ENCODE results near the gene OTOR.

Gene OTOR, protein sequence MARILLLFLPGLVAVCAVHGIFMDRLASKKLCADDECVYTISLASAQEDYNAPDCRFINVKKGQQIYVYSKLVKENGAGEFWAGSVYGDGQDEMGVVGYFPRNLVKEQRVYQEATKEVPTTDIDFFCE

DNA sequence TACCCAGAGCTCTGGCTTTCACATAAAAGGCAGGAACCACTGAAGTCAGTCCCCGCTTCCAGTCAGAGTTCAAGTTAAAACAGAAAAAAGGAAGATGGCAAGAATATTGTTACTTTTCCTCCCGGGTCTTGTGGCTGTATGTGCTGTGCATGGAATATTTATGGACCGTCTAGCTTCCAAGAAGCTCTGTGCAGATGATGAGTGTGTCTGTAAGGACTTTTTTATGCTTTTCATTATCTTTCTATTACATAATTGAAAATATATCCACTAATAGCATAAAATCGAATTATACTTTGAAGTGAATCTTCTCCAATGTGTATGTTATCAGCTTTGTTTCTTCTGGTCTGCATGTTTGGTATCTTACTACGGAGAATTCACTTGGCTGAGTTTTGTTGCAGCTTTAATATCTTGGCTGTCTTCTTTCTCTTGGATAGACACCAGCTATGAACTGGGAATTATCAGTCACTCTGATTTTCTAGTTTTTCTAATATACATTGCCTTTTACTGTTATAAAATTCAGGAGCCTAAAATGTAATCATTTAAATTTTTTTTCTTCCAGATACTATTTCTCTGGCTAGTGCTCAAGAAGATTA lies at the start of gene OTOR:
TSS of gene OTOR (plus strand) at position 51 of the 593 bp plus-strand sequence. CDS start at position 95, 44 bp downstream.
- no peak for DNase-seq

DNA sequence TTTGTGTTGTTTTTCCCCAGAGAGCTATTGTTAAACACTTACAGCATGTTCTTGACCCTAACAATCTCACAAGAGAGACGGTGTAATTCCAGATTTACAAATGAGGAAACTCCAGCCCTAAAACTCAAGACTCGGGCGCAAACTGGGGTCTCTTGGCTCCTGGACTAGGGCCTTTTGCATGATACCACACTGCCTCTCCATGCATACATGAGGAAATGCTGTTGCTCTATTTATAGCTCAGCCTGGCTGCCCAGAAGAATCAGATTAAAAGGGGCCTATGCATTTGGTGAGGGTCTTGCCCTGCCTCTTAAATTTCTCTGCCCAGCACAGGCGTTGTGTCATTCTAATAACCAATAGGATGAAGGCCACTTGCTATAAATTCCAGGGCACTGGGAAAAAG lies 48.9 kb upstream of the OTOR start:
- DNase-seq = peak in 1 of 2 experiments; percentile 6

DNA sequence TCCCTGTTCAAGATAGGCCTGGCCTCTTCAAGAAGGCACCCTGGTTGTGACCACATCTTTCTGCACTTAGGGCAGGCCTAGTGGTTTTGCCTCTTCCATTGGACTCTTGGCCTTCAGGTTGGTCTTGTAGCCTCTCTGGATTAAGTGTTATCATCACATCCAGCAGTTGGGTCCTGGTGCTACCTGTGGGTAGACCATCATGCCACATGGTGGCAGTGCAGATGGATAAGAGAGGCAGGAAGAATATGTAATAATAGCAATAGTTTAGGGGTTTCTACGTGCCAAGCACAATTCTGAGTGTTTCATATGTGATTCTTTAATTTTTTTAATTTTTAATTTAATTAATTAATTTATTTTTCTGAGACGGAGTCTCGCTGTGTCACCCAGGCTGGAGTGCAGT lies 46.9 kb upstream of the OTOR start:
- DNase-seq = peak in 1 of 2 experiments; percentile 20

DNA sequence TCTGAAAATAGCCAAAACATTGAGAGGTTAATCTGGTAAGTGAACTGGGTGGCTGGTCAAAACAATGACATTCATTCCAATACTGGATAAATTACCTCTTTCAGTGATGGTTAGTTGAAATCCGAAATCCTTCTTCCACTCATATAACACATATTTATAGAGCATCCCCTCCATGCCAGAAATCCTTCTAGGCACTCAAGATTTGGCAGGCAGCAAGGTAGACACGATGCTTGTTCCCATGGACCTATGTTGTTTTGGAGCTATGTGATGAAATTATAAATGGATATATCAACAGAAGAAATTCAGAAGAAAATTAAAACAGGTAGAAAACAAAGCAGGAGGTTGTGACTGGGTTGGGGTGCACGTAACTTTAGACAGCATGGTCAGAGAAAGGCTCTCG lies 44.6 kb upstream of the OTOR start:
- no peak for DNase-seq

DNA sequence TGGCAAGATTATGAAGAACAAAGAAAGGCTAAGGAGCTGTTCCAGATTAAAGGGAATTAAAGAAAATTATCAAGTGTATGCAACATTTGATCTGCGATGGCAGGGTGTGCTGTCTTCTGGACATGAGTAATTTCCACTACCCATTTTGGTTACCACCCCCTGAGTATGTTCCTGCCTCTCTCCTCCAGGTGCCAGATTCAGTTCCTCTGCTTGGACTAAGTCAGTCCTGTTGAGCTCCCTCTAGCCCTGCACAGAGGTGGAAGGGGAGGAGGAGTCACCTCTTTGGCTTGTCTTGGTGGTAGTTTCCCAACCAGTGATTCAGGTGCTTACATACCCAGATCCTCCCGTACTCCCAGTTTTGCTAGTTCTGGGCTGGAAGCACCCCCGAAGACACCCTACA lies 40.5 kb upstream of the OTOR start:
- no peak for DNase-seq

DNA sequence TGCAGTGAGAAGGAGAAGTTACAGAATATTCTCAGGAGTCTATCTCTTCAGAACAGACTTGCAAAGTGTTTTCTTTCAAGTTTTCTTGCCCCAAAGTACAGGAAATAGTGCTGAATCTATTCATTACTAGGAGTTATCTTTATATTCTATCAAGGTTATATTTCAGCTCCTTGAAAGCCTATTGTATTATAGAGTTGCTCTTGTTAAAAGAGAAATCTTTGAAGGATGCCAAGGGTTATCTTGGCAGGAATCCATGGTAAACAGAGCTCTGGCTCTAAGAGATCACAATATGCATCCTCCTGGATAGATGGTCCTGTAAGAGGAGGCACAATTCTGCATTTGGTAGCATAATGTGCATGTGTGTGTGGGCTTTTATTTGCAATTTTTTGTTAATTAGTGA lies 39.6 kb upstream of the OTOR start:
- DNase-seq = no peak

DNA sequence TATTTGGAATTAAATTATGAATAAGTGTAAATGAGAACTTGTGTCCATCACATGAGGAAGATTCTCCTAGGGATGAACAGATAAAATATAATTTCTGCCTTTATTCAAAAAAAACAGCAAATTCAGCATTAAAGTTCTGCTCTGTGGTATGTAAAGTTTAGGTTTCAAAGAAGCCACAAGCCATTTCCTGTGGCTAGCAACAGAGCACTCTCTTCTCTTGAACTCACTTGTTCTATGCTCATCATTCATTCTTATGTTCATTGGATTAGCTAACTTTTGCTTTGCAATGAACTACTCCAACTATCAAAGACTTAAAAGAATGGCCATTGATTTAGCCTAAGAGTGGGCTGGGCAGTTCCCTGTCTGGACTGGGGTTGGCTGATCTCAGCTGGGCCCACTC lies 39.1 kb upstream of the OTOR start:
- no peak for DNase-seq

DNA sequence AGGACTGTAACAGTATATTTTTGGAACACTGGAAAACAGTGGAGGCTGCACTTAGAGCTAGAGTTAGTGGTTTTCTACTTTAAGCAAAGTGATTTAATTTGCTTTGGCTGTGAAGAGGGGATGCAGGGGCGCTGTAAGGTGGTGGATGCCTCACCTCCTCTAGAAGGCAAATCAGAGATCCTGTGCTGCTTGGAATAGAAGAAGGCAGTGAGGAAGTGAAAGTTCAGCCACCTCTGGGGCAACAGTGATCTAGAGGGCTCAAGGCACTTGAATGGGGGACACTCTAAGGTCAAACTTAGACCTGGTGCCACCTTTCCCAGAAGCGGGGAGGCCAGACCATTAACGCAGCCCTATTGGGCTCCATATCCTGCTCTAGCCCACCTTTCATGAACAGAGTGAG lies 37.4 kb upstream of the OTOR start:
- DNase-seq = no peak

DNA sequence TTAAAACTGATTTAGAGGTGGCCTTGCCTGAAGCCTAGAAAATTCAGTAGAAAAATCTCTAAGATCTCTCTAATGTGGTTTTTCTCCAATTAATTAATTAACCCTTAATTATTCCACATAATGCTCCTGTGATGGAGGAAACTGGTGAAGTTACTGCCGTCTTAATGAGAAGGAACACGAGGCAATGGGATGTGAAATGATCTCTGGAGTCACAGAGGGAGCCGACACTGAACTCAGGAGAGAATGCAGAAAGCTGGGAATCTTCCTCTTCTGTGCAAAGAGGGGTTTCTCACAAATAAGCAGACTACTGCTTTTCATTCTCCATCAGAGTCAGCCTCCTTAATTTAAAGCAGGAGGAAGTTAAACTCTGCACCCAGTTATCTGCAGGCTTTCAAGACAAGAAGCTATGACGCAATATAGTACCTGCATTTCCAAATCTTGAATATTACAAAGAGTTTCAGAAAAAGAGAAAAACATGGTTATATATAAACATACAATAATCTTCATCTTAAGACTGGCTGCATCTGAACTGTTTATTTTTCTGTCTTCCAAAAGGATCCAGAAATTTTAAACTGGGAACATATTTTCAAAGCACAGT lies 36.4 kb upstream of the OTOR start:
- DNase-seq = no peak

DNA sequence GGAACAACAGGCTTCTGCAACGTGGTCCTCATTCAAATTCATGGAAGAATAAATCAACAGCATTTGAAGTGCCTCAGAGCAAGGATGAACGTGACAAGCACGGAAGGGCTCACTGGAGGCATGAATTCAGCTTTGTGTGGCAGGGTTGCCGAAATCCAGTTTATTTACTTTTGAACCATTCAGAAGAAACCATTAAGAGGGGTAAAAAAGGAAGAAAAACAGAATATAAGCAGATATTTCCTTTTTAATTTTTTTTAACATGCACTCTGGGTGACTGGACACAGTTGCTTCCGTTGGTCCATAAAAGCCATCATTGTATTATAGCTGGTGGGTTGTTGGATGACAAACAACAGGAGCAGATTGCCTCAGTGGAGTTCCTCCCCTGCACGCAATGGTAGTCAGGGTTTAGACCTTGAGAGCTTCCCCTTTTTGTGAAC lies 35.6 kb upstream of the OTOR start:
- DNase-seq = peak in 1 of 2 experiments; percentile 27

DNA sequence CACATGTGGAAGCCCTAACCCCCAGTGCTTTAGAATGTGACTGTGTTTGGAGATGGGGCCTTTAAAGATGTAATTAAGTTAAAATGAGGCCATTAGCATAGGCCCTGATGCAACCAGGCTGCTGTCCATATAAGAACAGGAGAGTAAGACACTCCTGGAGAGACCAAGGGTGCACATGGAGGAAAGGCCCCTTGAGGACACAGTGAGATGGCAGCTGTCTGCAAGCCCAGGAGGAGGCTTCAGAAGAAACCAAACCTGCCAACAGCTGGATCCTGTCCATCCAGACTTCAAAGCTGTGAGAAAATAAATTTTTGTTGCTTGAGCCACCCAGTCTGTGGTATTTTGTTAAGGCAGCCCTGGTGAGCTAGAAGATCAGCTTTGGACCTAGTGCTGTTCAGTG lies 35.1 kb upstream of the OTOR start:
- no peak for DNase-seq

DNA sequence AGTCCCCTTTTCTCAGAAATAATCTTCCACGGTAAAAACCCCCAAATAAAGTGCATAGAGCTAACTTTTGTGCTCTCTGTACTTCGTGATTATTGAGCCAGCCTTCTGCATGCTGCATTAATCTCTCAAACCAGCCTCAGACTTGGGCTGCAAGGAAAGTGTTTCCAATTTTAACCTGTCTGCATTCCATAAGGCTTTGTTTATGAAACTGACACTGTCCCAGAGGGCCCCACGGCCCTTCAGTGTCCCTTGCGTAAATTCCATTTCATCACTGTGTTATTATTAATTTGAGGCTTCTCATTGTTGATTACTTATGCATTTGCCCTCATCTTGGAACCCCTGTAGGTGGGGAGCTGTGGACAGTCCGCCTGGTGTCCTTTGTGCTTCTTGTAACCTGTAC lies 33.9 kb upstream of the OTOR start:
- no peak for DNase-seq

DNA sequence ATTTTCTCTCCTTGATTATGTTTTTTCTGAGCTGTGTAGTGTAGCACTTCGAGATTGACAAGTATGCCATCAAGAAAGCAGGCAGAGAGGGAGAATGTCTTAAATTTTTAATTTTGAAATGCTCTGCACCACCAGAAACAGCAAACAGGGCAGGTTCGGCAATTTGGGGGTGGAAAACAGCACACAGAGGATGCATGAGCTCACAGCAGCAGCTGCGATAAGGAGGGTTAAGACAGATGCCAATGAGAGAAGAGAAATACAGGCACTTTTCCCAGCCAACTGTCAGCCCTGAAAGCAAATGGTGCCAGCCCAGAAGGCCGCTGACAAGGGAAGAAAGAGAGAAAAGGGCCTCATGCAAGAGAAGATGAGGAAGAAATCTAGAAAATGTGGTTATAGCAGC lies 33.4 kb upstream of the OTOR start:
- DNase-seq = no peak

DNA sequence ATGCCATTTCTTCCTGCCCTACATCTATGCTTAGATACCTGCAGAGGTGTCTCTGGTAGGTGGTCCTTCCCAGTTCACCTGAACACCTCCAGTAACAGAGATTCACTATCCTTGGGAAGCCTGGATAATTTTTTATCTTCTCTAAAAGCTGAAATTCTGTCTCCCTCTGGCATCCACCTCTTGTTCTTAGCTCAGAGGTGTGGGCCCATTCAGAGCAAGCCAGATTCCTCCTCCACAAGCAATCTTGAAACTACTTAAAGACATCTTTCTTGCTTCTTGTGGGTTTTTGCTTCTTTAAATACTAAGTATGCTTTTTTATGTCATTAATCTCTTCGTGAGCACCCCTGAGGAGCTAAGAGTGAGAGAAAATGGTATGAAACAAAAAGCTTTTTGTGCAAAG lies 28.7 kb upstream of the OTOR start:
- DNase-seq = no peak

DNA sequence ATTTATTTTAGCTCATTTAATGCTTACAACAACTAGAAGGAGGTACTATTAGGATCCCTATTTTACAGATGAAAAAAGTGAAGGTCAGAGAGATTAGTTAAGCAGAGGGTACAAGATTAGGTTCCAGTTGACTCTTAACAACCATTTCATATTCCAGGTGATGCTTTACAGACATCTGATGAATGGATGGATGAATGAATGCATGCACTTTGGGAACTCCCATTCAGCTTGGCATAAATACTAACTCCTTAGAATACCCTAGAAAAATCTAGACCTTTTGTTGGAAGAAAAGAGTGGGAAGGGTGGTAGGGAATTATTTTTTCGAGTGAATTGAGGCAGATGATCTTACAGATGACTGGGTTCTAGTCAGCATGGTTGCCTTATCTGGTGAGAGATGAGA lies 19.1 kb upstream of the OTOR start:
- DNase-seq = no peak

DNA sequence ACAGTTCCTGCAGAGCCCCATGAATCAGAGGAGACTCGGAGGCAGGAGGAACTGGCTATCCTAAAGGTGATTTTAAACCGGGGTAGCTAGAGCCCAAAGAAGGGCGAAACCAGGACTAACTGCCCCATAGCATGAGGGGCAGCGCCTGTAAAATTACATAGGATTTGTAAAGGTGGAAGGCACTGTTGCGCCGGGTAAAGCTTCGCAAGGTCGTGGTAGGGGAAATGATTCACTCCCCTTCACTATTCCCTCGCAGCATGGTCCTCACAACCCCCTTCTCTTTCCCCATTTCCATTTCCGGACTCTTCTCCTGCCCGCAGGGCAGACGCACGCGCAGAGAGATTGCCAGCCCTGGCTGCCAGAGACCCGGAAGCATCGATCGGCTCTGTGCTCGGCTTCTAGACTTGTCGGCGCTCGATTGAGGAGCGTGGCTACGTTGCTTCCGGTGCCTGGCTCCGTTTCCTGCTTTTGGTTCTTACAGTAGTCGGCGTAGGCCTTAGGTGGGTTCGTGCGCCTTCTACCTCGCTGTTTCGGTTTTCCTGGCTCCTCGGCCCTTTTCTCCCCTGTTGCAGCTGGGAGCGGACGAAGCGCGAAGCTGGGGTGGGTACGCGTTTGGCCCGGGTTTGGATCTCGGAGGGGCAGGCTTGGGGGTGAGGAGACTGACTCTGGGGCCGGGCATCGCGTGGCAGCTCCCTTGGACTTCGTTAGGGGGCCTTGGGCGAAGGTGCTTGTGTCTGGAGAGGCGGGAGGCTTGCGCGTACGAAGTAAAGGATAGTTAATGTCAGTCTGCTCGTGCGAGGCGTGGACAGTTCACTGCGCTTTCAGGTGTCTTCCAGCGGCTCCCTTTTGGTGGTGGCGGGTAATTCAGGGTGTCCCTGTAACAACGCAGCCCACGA lies 18.3 kb upstream of the OTOR start, which contains the start of gene SNRPB2:
TSS of gene SNRPB2 (plus strand) at position 462 of the 896 bp plus-strand sequence. CDS start 1,677 bp downstream, outside the sequence.
- DNase-seq = peak; percentile 93 to 98

DNA sequence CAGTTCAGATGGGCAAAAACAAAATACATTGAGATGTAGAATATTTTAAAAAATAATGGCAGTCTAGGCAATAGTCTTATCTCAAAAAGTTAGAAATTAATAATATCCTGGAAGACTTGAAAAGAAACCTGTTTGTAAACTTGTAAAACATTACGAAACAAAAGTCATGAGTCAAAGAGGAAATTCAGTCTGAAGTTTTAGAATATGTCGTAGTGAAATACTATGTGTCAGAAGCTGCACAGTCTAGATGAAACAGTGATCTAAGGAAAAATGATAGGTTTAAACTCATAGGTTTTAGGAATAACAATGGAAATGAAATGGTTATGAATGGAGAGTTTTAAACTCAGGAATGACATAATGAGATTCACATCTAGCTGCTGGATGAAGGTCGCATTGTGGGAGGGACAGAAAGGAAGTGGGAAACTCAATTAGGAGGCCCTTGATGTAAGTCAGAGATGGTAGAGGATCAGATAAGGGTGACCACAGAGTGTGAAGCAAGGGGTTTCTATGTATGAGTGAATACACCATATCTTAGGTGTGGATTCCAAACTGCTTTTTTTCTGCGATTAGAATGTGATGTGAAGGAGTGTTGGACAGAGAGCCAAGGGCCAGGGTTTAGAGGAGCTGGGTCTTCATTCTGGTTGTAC lies 15.5 kb upstream of the OTOR start:
- no peak for DNase-seq

DNA sequence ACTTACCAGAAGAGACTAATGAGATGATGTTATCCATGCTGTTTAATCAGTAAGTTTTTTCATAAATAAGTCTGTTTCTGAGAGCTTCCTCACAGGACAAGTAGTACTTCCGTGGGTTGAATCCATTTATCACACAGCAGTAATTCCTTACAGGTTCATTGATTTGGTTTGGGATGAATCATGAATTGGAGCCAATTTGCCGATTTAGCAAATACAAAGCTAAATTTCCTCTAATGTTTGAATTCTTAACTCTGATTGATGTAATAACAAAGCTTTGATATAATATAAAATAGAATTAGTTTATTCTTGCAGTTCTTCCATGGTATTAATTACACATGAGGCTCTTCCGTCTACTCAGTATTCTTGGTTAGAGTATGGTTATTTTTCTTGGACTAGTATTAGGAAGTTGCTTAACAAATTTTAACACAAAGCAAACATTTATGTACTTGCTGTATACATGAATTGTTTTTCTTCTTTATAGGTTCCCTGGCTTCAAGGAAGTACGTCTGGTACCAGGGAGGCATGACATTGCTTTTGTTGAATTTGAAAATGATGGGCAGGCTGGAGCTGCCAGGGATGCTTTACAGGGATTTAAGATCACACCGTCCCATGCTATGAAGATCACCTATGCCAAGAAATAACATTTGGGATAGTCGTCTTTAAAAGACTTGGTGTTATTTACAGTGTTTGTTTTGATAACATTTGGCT lies 7.6 kb upstream of the OTOR start:
- DNase-seq = no peak

DNA sequence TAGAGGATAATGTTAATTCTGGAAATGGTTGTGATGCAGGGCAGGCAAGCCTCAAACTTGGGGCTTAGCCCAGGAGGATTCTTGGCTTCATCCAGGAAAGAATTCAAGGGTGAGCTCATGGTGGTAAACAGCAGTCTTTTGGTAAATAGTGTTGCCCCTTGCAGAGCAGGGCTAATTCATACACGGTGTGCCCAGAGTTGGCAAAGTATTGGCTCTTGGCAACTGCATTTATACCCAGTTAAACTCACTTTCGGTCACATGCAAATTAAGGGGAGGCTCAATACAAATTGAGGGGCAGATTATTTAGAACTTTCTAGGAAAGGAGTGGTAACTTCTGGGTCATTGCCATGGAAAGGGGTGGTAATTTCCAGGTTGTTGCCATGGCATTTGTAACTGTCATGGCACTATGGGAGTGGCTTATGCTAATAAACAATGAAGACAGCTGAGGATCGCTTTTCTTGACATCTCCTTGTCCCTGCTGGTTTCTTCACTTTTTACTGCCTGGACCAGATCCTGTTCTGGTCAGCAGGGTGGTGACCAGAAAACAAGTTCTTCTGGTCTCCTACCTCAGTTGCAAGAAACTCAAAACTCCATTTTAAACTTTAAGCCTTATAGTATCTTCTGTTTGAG lies 3.9 kb upstream of the OTOR start:
- no peak for DNase-seq

DNA sequence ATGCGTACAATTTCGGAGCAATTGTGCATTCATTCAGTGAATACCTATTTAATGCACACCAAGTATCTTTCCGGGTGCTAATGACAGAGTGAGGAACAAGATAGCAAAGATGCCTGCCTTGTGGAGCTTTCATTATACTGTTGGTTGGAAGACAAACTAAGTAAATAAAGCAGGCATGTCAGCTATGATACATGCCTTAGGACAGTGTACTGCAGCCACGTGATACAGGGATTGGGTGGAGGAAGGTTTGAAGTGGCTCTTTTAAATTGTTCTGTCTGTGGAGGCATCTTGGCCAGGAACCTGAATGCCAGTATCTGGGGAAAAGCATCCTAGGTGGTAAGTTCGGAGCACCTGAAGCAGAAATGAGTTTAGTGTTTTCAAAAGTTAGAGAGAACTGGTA lies 3.0 kb upstream of the OTOR start:
- no peak for DNase-seq

DNA sequence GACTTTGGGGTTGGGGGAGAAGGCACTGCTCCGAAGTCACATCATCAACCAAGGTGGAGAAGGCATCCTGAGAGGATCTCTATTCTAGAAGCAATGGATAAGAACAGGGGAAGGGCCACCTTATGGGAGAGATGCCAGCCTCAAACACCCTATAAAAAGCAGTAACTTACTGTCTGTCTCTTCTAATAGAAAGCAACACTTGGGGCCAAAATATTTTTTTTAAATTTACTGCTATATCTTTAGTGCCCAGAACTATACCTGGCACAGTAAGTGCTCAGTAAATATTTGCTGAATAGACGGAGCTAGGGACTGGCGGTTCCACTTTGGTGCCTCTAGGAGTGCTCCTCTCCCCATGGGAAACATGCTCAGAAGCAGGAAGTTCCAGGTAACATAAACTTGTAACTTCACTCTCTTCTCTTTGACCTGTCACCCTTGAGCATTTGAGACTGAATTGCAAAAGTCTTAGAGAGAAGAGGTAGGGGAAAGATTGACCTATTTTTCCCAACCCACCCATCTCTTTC lies 807 bp upstream of the OTOR start:
- no peak for DNase-seq

DNA sequence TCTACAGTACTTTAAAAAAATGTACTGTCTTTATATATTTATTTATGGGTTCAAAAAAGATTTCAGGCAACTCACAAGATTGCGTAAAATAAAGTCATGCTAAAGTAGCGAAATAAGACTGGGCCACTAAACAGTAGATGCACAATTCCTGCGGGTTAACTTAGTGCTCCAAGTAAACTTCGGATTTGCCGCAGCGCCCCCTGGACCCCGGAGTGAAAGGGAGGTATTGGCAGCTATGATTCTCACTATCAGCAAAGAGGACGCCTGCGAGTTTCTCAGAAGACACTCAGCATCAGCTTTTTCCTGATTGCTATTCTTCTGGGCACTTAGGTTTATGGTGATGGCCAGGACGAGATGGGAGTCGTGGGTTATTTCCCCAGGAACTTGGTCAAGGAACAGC lies 1.4 kb downstream of the OTOR start:
- no peak for DNase-seq

All from NCI-H526 (cell line).